Neural progenitor cell (in vitro differentiated cells): ENCODE results near the gene PITRM1. TPM values are rescaled to one million over a fixed set of nuclear protein-coding genes. Genes with fewer than 3 reads are reported as not detected.

ENCODE experiments used
- DNase-seq: peaks from one replicate; pipeline ENCODE4 v3.0.0-alpha.2; 2016; ENCODE audit warnings: low spot score
- H2AFZ ChIP-seq: fragments of 200-600 bp; sonication (generic); replicated peaks from 2 replicates; pipeline ENCODE4 v1.6.1; 2016; ENCODE audit warnings: antibody characterized with exemption
- H3F3A ChIP-seq: fragments of 200-600 bp; sonication (generic); 2 replicates; pipeline ENCODE4 v1.6.1; 2016; ENCODE audit warnings: antibody characterized with exemption, low read depth
- H3K27ac ChIP-seq: fragments of 200-600 bp; sonication (generic); 2 replicates; pipeline ENCODE4 v1.5.1; 2016; ENCODE audit warnings: mild to moderate bottlenecking
- H3K27me3 ChIP-seq: fragments of 200-600 bp; sonication (generic); 2 replicates; pipeline ENCODE4 v1.6.1; 2016; ENCODE audit warnings: mild to moderate bottlenecking, moderate library complexity
- H3K36me3 ChIP-seq: fragments of 200-600 bp; sonication (generic); 2 replicates; pipeline ENCODE4 v1.5.1; 2016
- H3K4me1 ChIP-seq: fragments of 200-600 bp; sonication (generic); 2 replicates; pipeline ENCODE4 v1.6.1; 2016; ENCODE audit warnings: mixed run types
- H3K4me2 ChIP-seq: fragments of 200-600 bp; sonication (generic); 2 replicates; pipeline ENCODE4 v1.6.1; 2016
- H3K4me3 ChIP-seq: fragments of 200-600 bp; sonication (generic); 2 replicates; pipeline ENCODE4 v1.5.1; 2016
- H3K79me2 ChIP-seq: fragments of 200-600 bp; sonication (generic); 2 replicates; pipeline ENCODE4 v1.6.1; 2016; ENCODE audit warnings: low read depth
- H3K9ac ChIP-seq: fragments of 200-600 bp; sonication (generic); 2 replicates; pipeline ENCODE4 v1.6.1; 2016
- H3K9me3 ChIP-seq: fragments of 200-600 bp; sonication (generic); 2 replicates; pipeline ENCODE4 v1.5.1; 2016; ENCODE audit warnings: low read depth
- H4K20me1 ChIP-seq: fragments of 200-600 bp; sonication (generic); 2 replicates; pipeline ENCODE4 v1.6.1; 2016; ENCODE audit warnings: low read depth
- H3K27ac Mint-ChIP-seq: 3 replicates; pipeline ENCODE4 v1.8.0; 2021; ENCODE audit warnings: mixed read lengths
- H3K27me3 Mint-ChIP-seq: 2 replicates; pipeline ENCODE4 v1.8.0; 2022; ENCODE audit warnings: low read depth, mild to moderate bottlenecking, inconsistent platforms, moderate library complexity, mixed read lengths; ENCODE audit not compliant: insufficient read depth
- H3K36me3 Mint-ChIP-seq: 3 replicates; pipeline ENCODE4 v1.8.0; 2021; ENCODE audit warnings: mixed read lengths
- H3K4me1 Mint-ChIP-seq: 3 replicates; pipeline ENCODE4 v1.8.0; 2021; ENCODE audit warnings: mixed read lengths
- H3K4me3 Mint-ChIP-seq: 3 replicates; pipeline ENCODE4 v1.8.0; 2021; ENCODE audit warnings: mild to moderate bottlenecking, moderate library complexity, mixed read lengths
- H3K9me3 Mint-ChIP-seq: 3 replicates; pipeline ENCODE4 v1.8.0; 2020; ENCODE audit warnings: mixed read lengths
- EZH2 ChIP-seq: fragments of 200-600 bp; sonication (generic); IDR thresholded peaks from 2 replicates; pipeline ENCODE4 v1.6.1; 2017; ENCODE audit warnings: antibody characterized with exemption, mild to moderate bottlenecking, moderate library complexity
- EZH2phosphoT487 ChIP-seq: fragments of 200-600 bp; sonication (generic); IDR thresholded peaks from 2 replicates; pipeline ENCODE4 v1.6.1; 2017; ENCODE audit warnings: antibody characterized with exemption
- total RNA-seq: library from RNA; depleted of rRNA; stranded (reverse); fragments of >200 nt; gene quantifications from 2 replicates; pipeline ENCODE4 v1.2.3, GENCODE V29; 2015; ENCODE audit warnings: low replicate concordance
- TF ChIP-seq, protein P1 (sequence below): fragments of 200-600 bp; sonication (generic); IDR thresholded peaks from 2 replicates; pipeline ENCODE4 v1.5.1; 2017; ENCODE audit warnings: antibody characterized with exemption, mild to moderate bottlenecking

The PITRM1 gene
- total RNA-seq, 1 donor from 2014 or later: 38.0 TPM

- no peaks in the 10 kb centered on the region for H3K4me1 ChIP-seq
- Mint-ChIP-seq H3K27me3 (no peaks in the 10 kb centered on the region), H3K36me3 (peaks cover 23% of the 10 kb centered on the region), H3K27ac (no peak overlapping the region), H3K4me3 (no peak overlapping the region), H3K9me3 (no peaks in the 10 kb centered on the region), H3K4me1 (no peaks in the 10 kb centered on the region)
- no peaks in the 10 kb centered on the region for H3K9me3 ChIP-seq
- H2AFZ ChIP-seq: no peak overlapping the region
- H3K27me3 ChIP-seq: no peaks in the 10 kb centered on the region
- H3K4me3 ChIP-seq: no peak overlapping the region
- H3F3A ChIP-seq: no peaks in the 10 kb centered on the region
- H3K36me3 ChIP-seq: peaks cover 6% of the 10 kb centered on the region
- no peak overlapping the region for H3K27ac ChIP-seq
- DNase-seq: no peak
- H3K9ac ChIP-seq: no peak overlapping the region
- H3K79me2 ChIP-seq: no peaks in the 10 kb centered on the region
- no peaks in the 10 kb centered on the region for H4K20me1 ChIP-seq
- TF ChIP-seq EZH2 (no peak), EZH2phosphoT487 (no peak)
- TF ChIP-seq, protein P1, sequence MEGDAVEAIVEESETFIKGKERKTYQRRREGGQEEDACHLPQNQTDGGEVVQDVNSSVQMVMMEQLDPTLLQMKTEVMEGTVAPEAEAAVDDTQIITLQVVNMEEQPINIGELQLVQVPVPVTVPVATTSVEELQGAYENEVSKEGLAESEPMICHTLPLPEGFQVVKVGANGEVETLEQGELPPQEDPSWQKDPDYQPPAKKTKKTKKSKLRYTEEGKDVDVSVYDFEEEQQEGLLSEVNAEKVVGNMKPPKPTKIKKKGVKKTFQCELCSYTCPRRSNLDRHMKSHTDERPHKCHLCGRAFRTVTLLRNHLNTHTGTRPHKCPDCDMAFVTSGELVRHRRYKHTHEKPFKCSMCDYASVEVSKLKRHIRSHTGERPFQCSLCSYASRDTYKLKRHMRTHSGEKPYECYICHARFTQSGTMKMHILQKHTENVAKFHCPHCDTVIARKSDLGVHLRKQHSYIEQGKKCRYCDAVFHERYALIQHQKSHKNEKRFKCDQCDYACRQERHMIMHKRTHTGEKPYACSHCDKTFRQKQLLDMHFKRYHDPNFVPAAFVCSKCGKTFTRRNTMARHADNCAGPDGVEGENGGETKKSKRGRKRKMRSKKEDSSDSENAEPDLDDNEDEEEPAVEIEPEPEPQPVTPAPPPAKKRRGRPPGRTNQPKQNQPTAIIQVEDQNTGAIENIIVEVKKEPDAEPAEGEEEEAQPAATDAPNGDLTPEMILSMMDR: no peak
- no peak overlapping the region for H3K4me2 ChIP-seq
Observed at GRCh38 chr10:3148041-3148440, 24.5 kb downstream of the PITRM1 start.

DNA sequence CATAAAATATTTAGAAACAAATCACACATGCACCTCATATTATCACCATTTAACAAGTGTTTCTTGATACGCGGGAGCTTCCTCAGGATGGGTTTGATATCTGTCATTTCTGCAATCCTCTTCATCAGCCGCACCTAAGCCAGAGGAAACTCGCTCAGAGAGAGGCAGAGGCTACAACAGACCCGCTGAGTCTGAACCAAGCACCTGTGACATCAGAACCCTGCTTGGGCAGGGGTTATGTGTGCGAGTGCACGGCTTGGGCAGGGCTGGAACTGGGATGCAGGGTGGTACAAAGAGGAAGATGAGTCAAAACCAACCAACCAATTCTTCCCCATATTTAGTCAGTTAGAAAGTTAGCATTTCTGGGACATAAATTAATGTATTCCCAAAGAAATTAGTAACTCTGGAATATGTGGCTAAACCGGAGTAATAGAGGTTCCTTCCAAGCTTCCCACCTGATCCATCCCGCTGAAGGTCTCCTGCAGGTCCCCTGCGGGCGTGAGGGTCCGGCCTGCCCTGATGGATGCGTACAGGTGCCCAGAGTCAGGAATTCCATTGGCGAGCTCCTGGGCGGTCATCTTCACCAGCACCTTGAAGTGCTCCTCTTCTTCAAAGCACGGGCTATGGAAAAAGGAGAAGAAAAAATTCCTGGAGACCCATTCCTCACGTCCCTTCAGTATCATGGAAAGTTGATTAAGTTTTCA, 25.3 kb downstream of the PITRM1 start:
- Histone ChIP-seq H3K27me3 (no peaks in the 10 kb centered on the region), H3K4me3 (no peak overlapping the region), H3K9ac (no peak overlapping the region), H4K20me1 (no peaks in the 10 kb centered on the region), H3K36me3 (peaks cover 6% of the 10 kb centered on the region), H2AFZ (no peak overlapping the region), H3K27ac (no peak overlapping the region), H3K4me1 (no peaks in the 10 kb centered on the region), H3K79me2 (no peaks in the 10 kb centered on the region), H3K9me3 (no peaks in the 10 kb centered on the region), H3F3A (no peaks in the 10 kb centered on the region), H3K4me2 (no peak overlapping the region)
- H3K27me3 Mint-ChIP-seq: no peaks in the 10 kb centered on the region
- no peak overlapping the region for H3K4me3 Mint-ChIP-seq
- DNase-seq: no peak
- no peaks in the 10 kb centered on the region for H3K9me3 Mint-ChIP-seq
- TF ChIP-seq EZH2: no peak
- no peak for TF ChIP-seq EZH2phosphoT487
- TF ChIP-seq, protein P1: no peak
- H3K4me1 Mint-ChIP-seq: no peaks in the 10 kb centered on the region
- peaks cover 22% of the 10 kb centered on the region for H3K36me3 Mint-ChIP-seq
- H3K27ac Mint-ChIP-seq: no peak overlapping the region

DNA sequence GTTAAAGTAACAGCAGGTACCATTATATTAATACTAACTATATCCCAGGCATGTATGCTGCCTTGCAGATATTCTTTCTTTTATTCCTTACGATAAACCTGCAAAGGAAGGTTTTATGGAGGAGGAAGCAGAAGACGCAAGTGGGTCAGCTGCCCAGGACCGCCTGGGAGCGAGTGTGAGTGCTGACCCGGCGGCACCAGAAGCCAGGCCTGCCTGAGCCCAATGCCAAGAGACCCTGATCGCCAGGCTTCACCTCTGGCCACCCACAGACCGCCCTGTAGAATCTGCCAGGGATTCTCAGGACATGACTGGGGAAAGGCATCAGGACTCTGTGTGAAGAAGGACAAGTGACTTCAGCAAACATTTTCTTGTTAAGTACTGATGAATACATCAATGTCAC, 26.3 kb downstream of the PITRM1 start:
- no peak overlapping the region for H3K27ac Mint-ChIP-seq
- Histone ChIP-seq H3K4me2 (no peak overlapping the region), H3K79me2 (no peaks in the 10 kb centered on the region), H3K9ac (no peak overlapping the region), H3K36me3 (peaks cover 6% of the 10 kb centered on the region), H3K9me3 (no peaks in the 10 kb centered on the region), H3K4me1 (no peaks in the 10 kb centered on the region), H3K27ac (no peak overlapping the region), H2AFZ (no peak overlapping the region), H3K4me3 (no peak overlapping the region), H4K20me1 (no peaks in the 10 kb centered on the region), H3F3A (no peaks in the 10 kb centered on the region), H3K27me3 (no peaks in the 10 kb centered on the region)
- TF ChIP-seq EZH2 (no peak), EZH2phosphoT487 (no peak)
- no peak for DNase-seq
- no peaks in the 10 kb centered on the region for H3K27me3 Mint-ChIP-seq
- H3K4me1 Mint-ChIP-seq: no peaks in the 10 kb centered on the region
- H3K36me3 Mint-ChIP-seq: peaks cover 22% of the 10 kb centered on the region
- no peaks in the 10 kb centered on the region for H3K9me3 Mint-ChIP-seq
- no peak overlapping the region for H3K4me3 Mint-ChIP-seq

- no peak overlapping the region for H3K4me2 ChIP-seq
- no peak overlapping the region for H3K4me3 Mint-ChIP-seq
- H3K36me3 Mint-ChIP-seq: peaks cover 22% of the 10 kb centered on the region
- H3K9me3 ChIP-seq: no peaks in the 10 kb centered on the region
- H3K4me1 ChIP-seq: no peaks in the 10 kb centered on the region
- no peak for DNase-seq
- H3K27ac Mint-ChIP-seq: no peak overlapping the region
- TF ChIP-seq, protein P1: no peak
- TF ChIP-seq EZH2: no peak
- TF ChIP-seq EZH2phosphoT487: no peak
- no peaks in the 10 kb centered on the region for H3K27me3 ChIP-seq
- H3K79me2 ChIP-seq: no peaks in the 10 kb centered on the region
- no peak overlapping the region for H2AFZ ChIP-seq
- no peaks in the 10 kb centered on the region for H3K4me1 Mint-ChIP-seq
- H3F3A ChIP-seq: no peaks in the 10 kb centered on the region
- H3K9me3 Mint-ChIP-seq: no peaks in the 10 kb centered on the region
- H3K27ac ChIP-seq: no peak overlapping the region
- H3K36me3 ChIP-seq: peaks cover 6% of the 10 kb centered on the region
- no peaks in the 10 kb centered on the region for H3K27me3 Mint-ChIP-seq
- H3K9ac ChIP-seq: no peak overlapping the region
- H3K4me3 ChIP-seq: no peak overlapping the region
- H4K20me1 ChIP-seq: no peaks in the 10 kb centered on the region
Observed at GRCh38 chr10:3145366-3145765, 27.2 kb downstream of the PITRM1 start.
